B cell (primary cell): ENCODE data around the gene WBP1L.

Experiments
- EZH2 ChIP-seq: IDR thresholded peaks from 2 replicates; pipeline ENCODE4 v1.6.1; 2012; ENCODE audit warnings: borderline replicate concordance, low read depth, mild to moderate bottlenecking, moderate library complexity, low read length; ENCODE audit not compliant: insufficient read depth, poor library complexity, severe bottlenecking
- TF ChIP-seq, protein P1 (sequence below): fragments of 200-600 bp; IDR thresholded peaks from one replicate; pipeline ENCODE4 v1.8.0; 2022; ENCODE audit warnings: antibody characterized with exemption, mild to moderate bottlenecking

DNA sequence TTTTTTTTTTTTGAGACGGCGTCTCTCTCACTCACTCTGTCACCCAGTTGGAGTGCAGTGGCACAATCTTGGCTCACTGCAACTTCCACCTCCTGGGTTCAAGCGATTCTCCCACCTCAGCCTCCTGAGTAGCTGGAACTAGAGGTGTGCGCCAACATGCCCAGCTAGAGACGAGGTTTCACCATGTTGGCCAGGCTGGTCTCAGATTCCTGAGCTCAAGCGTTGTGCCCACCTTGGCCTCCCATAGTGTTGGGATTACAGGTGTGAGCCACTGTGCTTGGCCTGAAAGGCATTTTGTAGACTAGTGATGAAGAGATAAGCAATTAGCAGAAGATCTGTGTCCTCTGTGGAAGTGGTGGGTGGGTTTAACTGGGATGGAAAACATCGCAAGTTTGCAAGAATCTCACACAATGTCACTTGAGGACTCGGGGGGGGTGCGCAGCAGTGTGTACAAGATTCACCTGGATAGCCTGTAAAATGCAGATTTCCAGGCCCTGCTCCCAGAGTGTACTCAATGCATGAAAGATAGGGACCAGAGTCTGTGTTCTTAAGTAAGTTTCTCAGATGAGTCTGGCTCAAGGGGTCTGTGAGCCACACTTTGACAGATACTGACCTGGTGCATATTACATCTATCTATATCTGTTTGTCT lies 82.5 kb downstream of the WBP1L start:
- TF ChIP-seq, protein P1, sequence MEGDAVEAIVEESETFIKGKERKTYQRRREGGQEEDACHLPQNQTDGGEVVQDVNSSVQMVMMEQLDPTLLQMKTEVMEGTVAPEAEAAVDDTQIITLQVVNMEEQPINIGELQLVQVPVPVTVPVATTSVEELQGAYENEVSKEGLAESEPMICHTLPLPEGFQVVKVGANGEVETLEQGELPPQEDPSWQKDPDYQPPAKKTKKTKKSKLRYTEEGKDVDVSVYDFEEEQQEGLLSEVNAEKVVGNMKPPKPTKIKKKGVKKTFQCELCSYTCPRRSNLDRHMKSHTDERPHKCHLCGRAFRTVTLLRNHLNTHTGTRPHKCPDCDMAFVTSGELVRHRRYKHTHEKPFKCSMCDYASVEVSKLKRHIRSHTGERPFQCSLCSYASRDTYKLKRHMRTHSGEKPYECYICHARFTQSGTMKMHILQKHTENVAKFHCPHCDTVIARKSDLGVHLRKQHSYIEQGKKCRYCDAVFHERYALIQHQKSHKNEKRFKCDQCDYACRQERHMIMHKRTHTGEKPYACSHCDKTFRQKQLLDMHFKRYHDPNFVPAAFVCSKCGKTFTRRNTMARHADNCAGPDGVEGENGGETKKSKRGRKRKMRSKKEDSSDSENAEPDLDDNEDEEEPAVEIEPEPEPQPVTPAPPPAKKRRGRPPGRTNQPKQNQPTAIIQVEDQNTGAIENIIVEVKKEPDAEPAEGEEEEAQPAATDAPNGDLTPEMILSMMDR: no peak
- no peak for TF ChIP-seq EZH2
